Measurements from ENCODE around the gene LRIG2.
"Not testable (repeated sequence)": the region's sequence is repeated elsewhere in the genome, so short reads cannot be mapped to it uniquely, and the experiment has no call there.

Gene LRIG2

DNA sequence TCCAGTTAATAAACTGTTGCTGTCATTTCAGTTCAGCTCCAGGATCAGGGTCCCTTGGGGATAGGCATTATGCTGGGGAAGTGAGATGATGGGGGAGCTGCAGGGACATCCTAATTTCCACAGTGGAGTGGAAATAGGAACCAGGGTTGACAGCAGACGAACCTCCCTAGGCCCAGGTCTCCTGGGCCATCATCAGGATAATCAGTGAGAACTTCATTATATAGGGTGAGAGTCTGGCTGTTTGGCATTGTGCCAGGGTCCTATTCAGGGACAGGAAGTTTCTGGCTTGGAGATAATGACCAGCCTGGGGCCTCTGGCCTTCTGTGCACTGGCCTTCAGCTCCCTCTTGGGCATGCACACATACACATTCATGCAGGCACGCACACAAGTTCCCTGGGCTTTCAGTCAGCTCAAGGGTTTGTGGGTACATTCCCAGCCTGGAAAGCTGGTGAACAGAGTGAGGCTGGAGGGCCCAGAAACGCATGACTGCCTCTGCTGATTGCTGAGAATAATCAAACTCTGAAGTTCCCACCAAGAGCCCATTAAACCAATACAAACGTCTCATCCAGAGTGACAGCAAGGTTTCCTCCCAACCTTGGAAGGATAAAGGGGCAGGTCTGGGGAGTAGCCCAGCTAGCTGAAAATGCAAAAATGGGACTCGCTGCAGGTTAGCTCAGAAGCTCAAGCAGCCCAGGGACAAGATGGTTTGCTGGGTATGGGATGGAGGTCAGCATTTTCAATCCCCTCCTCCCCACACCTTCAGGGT lies 13.9 kb upstream of the LRIG2 start:
- DNase-seq: no peak

DNA sequence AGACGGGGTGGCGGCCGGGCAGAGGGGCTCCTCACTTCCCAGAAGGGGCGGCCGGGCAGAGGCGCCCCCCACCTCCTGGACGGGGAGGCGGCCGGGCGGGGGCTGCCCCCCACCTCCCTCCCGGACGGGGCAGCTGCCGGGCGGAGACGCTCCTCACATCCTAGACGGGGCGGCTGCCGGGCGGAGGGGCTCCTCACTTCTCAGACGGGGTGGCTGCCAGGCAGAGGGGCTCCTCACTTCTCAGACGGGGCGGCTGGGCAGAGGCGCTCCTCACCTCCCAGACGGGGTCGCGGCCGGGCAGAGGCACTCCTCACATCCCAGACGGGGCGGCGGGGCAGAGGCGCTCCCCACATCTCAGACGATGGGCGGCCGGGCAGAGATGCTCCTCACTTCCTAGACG lies 9.5 kb upstream of the LRIG2 start:
- DNase-seq: not testable (repeated sequence)

DNA sequence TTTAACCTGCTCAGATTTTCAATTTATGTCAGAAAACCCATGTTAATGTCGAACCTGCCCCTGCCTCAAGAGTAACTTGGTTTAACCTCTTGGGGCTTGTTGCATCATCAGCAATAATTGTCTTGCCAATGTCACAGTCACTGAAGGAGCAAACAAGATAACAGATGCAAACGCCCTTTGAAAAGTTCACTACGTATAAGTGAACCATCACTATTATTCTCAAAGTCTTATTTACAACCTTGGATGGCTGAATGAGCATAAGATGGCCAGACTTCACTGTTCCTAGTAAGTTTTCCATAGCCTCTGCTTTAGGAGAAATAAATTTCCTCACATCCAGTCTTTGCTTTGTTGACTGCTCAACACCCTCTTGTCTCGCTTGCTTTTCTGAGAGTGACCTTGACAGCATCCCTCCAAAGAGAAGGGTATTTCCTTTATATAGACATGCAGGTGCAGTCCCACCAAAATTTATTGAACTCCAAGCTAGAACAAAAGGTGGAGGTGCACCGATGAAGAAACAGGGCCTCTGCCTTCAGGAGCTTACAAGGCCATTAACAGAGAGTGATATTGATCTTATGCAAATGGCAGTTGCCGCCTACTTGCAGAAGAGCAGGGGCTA lies 749 bp upstream of the LRIG2 start:
- no peak for DNase-seq

DNA sequence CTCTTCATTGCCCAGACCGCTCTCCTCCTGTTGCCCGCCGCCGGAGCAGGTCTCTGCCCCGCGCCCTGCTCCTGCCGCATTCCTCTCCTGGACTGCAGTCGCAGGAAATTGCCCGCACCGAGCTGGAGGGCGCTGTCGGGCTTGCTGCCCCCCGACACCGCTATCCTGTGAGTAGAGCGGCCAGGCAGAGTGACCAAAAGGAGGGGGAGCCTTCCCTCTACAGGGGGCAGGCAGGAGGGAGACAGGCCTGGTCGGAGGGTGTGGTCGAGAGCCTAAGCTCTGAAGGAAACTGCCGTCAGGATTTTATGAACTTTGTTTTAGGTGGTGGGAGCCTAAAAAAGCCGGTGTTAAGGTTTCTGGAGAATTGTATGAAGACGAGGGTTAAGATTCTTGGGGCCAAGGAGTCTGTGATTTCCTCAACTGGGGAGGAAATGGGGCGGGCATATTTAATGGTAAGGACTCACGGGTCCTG lies 517 bp downstream of the LRIG2 start:
- no peak for DNase-seq

DNA sequence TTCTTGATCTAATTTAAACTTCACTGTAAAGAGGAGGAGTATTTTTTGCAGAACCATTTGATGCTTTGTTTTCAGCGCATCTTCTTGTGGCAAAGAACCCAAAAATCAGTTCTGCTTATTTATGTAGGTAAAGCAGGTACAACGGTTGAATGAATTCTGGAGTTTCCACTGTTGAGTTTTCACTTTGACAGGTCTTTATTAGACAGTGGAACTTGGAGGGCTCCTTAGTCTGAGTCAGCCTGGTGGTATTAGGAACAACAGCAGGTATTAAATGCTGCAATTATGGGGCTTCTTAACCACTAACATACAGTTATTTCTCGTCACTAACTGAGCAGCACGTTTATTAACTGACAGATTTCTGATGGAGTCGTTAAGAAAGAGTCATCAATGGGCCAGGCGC lies 1.2 kb downstream of the LRIG2 start:
- DNase-seq: no peak

DNA sequence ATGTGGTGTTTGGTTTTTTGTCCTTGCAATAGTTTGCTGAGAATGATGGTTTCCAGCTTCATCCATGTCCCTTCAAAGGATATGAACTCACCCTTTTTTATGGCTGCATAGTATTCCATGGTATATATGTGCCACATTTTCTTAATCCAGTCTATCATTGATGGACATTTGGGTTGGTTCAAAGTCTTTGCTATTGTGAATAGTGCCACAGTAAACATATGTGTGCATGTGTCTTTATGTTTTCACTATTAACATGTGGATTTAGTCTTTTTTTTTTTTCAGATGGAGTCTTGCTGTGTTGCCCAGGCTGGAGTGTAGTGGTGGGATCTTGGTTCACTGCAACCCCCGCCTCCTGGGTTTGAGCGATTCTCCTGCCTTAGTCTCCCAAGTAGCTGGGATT lies 5.0 kb downstream of the LRIG2 start:
- DNase-seq: not testable (repeated sequence)

DNA sequence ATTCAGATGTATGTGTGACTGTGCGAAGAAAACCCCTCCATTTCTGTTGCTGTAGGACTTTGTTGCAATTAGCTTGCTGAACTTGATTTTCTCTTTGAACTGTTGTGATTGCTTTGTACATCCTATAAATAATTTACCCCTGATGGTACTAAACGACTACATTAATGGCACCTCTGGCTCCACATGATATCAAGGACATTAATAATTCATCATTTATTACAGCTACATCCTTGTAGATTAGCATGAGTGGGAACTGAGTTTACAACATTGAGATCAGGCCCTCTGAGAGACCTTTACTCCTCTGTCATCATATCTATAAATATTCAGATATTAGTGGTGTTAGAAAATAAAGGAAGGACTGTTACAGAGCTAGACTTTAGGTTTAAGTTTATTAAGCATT lies 13.5 kb downstream of the LRIG2 start:
- DNase-seq: no peak

DNA sequence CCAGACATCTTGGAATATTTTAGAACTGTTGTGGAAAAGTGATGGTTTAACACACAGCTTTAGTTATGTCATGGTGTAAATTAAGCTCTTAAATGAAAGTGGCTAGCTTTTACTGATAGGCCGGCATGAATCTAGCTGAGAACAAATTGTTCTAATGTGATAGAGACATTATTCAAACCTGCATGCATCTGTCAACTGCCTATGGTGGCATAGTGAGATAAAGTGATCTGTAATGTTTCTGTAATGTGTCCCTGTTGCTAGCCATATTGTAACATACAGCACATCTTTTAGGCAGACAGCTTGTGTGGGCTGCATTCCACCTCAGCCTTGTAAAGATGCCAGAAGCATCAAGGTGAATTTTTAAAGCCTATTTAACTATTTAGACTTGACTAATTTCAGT lies 16.0 kb downstream of the LRIG2 start:
- DNase-seq: no peak

DNA sequence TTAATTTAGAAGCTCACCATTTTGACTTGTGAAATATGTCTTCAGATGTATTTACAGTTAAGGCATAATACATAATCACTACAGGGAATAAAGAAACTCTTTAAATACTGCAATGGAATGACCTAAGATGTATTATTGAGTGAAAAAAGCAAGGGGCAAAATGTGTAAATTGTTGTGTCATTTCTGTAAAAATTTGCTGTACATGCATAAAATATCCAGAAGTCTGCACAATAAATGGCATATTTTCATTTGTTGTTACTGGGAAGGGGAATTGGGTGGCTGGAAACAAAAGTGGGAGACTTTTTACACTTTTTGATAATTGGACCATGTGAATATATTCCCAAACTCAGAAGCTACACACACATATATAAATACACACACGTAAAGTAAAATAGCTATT lies 17.1 kb downstream of the LRIG2 start:
- DNase-seq: no peak

DNA sequence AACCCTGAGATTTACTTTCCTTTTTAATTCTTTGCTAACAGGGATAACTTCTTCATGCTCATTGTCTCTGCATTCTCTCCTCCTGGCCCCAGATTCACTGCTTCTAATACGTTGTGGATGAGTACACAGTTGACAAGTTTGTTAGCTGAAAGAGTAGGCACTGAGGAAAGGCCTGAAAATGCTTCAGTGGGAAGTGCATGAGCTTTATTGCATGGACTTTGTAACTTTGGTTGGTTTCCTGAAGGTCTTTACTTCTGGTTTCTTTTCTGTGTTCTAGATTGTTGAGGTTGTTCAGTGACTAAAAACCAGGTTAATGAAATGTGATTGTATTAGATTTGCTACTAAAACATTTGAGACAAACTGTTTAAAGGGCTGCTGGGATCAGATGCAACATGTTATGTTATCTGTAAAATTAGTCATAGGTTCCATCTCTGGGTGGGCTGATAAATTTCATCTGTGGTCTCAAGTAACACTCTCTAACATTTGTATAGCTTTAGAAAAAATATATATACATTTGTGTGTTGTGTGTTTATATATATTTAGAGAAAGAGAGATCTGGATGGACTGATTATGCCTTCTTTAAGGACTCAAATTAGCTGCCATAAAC lies 19.1 kb downstream of the LRIG2 start:
- no peak for DNase-seq

DNA sequence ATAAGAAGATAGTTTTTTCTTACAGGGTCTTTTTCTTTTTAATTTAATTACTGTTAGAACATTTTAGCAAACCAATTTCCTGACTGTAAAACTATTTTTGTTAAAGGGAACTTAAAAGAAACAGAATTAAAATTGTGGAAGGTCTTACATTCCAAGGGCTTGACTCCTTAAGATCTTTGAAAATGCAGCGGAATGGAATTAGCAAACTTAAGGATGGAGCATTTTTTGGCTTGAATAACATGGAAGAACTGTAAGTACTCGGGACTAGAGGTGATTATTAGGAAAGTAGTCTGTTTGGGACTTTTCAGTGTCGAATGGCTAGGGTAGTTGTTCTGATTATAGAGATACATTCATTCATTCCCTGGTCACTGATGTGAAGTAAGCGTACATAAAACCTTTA lies 21.5 kb downstream of the LRIG2 start:
- DNase-seq: no peak

DNA sequence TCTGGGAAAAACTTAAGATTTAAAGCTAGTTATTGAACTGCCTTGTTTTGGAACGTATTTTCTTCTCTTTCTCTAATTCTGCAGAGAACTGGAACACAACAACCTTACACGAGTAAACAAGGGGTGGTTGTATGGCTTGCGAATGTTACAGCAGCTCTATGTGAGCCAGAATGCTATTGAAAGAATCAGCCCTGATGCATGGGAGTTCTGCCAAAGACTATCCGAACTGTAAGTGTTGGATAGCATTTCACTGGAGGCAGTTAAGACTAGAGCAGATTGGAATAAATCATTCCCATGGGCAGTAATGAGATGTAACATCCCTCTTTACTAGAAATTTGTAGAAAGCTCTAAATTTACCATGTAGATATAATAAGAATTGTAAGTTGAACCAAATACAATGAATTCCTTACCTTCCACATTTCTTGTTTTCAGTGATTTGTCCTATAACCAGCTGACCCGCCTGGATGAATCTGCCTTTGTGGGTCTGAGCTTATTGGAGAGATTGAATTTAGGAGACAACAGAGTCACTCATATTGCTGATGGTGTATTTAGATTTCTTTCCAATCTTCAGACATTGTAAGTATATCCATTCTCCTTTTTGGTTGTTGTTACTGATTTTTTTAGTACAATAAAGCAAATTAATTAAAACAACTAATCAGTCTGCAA lies 22.9 kb downstream of the LRIG2 start:
- no peak for DNase-seq

DNA sequence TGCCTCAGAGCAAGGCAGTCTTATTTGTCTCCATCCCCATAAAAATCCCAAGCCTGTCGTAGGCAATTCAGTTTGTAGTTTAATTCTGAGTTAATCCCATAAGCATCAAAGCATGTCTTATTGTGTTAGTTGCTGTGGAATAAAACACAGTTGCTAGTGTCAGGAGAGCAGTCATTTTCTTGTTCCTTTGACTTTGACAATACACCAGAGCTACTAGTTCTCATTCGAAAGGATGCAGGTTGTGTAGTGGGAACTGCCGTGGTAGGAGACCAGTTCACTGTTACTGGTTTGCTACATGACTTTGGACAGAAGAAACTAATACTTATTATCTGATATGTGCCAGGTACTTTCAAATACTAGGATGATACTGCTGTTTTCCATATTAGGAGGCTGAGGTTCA lies 23.5 kb downstream of the LRIG2 start:
- no peak for DNase-seq

DNA sequence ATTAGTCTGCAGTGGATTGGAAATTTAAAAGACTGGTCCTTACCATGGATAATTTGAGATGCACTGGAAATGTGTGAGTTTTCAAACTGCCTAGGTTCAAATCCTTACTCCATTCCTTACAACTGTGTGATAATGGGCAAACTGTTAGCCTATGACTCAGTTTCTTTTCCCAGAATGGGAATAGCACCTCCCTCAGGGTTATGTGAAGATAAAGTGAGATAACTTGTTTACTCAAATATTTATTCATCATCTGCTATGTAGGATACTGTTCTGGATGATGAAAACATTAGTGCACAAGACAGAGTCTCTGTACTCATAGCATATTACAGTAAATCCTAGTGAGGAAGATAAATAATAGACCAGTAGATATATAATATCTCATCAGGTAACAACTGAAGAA lies 28.6 kb downstream of the LRIG2 start:
- DNase-seq: no peak

DNA sequence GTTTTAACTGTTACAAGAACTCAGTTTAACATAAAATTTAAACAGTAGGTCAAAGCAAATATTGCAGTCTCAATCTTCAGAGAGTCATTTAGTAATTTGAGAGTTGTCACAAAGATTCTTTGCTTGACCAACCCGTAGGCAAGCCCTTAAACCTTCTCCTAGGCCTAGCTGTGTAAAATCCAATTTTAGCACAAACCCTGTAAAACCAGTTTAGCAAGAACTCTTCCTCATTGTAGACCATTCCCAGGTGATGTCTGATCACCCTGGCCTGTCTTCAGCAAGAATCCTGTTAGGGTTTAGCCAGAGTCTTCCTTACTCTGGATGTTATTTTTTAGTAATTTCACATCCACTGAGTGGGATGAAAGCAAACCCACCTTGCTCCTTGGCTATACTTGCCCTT lies 30.1 kb downstream of the LRIG2 start:
- no peak for DNase-seq

DNA sequence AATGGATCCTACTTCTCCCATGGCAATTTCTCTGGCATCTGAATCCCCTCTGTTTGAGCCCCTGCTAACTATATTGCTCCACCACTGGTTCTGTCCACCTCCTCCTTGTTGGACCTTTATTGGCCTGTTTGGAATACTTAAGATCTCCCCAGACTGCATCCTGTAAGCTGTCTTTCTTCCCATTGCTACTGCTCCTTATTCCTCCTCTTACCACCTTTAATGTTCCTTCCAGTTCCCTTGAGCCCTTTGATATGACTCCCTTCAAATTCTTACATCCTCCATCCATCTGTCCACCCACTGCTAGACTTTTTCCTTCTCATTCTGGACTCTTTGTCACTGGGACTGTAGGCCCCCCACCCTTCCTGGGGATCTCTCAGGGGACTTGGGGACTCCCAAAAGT lies 31.0 kb downstream of the LRIG2 start:
- DNase-seq: no peak

DNA sequence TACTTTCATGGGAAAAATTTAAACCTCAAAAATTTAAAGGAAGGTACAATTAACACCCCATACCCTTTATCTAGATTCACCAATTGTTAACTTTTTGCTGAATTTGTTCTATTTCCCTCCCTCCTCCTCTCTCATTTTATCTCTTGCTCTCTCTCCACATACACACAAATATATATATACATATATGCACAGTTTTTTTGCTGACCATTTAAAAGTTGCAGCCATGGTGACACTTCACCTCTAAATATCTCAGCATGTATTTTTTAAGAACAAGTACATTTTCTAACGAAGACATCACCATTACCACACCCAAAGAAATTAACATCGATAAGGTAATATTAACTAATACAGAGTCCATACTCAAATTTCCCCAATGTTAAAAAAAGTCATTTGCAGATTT lies 33.9 kb downstream of the LRIG2 start:
- no peak for DNase-seq

DNA sequence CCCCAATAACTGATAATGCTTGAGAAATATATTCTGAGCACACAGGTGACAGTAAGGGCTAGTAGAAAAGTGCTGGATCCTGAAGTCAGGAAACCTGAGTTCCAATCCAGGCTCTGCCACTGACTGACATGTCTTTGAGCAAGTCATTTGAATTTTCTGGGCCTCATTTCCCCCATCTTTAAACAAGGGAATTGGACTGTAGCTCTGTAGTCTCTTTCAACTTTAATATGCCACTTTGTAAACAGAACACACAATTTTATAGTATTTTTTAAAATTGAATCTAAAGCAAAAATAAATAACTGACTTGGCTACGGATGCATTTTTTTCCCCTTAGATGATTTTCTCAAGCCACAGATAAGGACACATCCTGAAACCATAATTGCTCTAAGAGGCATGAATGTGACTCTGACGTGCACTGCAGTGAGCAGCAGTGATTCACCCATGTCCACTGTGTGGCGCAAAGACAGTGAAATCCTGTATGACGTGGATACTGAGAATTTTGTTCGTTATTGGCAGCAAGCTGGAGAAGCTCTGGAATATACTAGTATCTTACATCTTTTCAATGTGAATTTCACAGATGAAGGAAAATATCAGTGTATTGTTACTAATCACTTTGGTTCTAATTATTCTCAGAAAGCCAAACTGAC lies 37.0 kb downstream of the LRIG2 start:
- DNase-seq: no peak

DNA sequence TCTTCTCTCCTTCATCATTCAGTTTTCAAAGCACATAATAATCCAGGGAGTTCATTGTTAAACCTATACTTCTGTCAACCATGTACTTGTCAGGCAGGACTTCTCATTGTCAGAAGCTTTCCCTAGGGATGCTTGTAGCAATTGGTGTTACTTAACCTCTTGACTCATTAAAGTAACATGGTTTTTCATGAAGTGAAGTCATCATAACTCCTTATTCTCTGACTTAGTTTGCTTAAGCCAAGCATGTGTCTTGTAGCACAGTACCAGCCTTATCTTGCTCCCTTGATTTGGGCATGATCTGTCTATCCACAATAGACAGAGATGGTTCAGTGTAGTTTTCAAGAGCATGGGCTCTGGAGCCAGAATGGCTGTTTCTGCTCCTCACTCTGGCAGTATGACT lies 45.3 kb downstream of the LRIG2 start:
- DNase-seq: no peak

DNA sequence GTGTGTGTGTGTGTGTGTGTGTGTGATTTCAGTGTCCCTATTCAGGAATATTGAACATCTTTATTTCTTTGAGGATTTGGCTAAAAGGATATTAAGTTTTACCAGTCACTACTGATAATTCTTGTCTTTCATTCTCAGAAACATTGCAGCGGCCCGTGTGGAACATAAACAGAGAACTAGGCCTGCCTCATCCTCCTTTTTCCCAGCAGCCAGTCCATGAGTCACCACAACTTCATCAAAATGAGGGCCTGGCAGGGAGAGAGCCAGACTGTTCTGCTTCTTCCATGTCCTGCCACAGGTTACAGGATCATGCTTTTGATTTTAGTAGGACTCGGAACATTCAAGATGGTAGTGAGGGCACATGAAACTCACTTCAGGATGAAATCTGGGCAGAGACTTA lies 50.7 kb downstream of the LRIG2 start:
- DNase-seq: no peak

DNA sequence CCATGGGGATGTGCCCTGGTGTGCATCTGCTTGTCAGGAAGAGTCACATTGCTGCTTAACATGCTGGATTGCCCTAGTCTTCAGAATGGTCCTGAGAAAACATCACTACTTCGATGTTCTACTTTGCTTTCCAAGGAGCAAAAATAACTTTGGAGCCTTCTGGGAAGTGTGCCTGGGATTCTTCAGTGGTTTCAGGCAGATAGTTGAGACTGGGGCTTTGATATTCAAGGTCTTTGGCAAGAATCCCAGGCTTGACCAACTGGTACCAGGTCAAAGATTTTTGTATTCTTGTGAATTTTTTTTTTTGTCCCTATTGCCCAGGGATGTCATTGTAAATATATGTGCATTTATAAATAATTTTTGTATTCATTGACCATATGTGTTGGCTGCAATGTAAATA lies 51.4 kb downstream of the LRIG2 start:
- no peak for DNase-seq

DNA sequence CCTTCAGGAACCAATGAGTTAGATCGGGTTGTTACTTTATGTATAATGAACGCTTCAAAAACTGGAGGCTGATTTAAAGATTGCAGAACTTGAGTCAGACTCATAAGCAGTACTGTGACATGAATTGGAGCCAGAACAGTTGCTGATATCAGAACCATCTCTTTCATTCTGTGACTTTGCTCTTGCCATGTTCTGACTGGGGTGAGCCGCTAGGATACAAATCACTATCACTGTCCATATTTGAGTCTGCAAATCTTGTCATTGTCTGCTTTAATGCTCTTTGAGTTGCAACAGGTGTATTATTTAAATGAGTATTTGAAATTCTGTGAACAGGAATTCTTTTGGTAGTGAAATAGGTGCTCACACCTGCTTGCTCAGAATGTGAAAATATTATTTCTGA lies 52.5 kb downstream of the LRIG2 start:
- no peak for DNase-seq

DNA sequence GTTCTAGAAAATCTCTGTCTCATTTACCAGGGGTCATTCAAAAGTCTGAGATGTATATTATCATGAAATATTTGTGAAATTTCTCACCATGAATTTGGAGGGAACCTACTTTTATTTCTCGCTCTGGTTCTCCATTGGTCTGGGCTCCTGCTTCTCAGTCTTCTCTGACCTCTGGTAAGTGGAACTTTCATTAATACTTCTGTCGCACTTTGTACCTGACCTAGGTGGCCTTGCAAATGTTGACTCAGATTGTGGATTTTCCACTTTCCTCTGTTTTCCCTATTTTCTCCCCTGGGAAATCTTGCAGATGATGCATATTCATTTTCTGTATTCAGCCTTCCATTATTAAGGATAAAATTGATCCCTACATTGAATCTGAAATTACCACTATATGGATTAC lies 53.2 kb downstream of the LRIG2 start:
- no peak for DNase-seq

Measured in inflammatory macrophage (primary cell).